B cell (primary cell): Measurements from ENCODE around the gene GLRA3.

Source experiments
- EZH2 ChIP-seq: IDR thresholded peaks from 2 replicates; pipeline ENCODE4 v1.6.1; 2012; ENCODE audit warnings: borderline replicate concordance, low read depth, mild to moderate bottlenecking, moderate library complexity, low read length; ENCODE audit not compliant: insufficient read depth, poor library complexity, severe bottlenecking
- TF ChIP-seq, protein P1 (sequence below): fragments of 200-600 bp; IDR thresholded peaks from one replicate; pipeline ENCODE4 v1.8.0; 2022; ENCODE audit warnings: antibody characterized with exemption, mild to moderate bottlenecking

GRCh38 chr4:174709526-174709925, 119.5 kb downstream of the GLRA3 start:
- TF ChIP-seq, protein P1, sequence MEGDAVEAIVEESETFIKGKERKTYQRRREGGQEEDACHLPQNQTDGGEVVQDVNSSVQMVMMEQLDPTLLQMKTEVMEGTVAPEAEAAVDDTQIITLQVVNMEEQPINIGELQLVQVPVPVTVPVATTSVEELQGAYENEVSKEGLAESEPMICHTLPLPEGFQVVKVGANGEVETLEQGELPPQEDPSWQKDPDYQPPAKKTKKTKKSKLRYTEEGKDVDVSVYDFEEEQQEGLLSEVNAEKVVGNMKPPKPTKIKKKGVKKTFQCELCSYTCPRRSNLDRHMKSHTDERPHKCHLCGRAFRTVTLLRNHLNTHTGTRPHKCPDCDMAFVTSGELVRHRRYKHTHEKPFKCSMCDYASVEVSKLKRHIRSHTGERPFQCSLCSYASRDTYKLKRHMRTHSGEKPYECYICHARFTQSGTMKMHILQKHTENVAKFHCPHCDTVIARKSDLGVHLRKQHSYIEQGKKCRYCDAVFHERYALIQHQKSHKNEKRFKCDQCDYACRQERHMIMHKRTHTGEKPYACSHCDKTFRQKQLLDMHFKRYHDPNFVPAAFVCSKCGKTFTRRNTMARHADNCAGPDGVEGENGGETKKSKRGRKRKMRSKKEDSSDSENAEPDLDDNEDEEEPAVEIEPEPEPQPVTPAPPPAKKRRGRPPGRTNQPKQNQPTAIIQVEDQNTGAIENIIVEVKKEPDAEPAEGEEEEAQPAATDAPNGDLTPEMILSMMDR = no peak
- no peak for TF ChIP-seq EZH2
